ENCODE data around the gene LITAFD.
"Not testable (repeated sequence)": the region's sequence is repeated elsewhere in the genome, so short reads cannot be mapped to it uniquely, and the experiment has no call there.

The LITAFD gene

DNA sequence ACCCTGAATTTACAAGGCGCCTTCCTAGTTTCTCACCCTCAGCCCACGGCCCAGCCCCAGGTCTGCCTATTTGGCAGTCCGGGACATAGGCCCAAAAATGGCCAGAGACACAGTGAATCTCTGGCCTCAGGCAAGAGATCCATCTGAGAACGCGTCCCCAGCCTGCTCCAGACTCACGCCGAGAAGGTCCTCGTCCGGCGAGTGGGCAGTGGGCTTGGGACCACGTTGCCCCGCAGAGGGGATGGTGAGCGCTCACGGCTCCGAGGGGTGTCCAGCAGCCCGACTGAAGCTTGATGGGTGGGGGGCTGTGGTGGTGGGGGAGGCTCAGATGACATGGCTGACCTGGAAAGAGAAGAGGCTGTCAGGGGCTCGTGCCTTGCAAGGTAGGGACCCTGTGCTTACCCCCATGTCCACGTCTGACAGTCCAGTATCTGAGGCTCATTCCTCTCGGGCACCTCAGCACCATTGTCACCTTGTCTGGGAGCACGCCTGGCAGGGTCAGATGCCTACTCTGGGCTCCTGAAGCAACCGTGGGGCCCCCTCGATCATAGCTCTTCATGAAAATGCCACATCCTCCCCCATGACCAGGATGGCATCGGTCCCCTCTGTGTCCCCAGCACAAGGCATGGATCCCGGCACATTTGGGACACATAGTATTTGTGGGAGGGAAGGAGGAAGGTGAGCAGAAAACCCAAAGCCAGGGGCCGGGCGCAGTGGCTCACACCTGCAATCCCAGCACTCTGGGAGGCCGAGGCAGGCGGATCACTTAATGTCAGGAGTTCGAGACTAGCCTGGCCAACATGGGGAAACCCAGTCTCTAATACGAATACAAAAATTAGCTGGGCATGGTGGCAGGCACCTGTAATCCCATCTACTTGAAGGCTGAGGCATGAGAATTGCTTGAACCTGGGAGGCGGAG is 22.9 kb upstream of the LITAFD start:
- DNase-seq, result no peak

DNA sequence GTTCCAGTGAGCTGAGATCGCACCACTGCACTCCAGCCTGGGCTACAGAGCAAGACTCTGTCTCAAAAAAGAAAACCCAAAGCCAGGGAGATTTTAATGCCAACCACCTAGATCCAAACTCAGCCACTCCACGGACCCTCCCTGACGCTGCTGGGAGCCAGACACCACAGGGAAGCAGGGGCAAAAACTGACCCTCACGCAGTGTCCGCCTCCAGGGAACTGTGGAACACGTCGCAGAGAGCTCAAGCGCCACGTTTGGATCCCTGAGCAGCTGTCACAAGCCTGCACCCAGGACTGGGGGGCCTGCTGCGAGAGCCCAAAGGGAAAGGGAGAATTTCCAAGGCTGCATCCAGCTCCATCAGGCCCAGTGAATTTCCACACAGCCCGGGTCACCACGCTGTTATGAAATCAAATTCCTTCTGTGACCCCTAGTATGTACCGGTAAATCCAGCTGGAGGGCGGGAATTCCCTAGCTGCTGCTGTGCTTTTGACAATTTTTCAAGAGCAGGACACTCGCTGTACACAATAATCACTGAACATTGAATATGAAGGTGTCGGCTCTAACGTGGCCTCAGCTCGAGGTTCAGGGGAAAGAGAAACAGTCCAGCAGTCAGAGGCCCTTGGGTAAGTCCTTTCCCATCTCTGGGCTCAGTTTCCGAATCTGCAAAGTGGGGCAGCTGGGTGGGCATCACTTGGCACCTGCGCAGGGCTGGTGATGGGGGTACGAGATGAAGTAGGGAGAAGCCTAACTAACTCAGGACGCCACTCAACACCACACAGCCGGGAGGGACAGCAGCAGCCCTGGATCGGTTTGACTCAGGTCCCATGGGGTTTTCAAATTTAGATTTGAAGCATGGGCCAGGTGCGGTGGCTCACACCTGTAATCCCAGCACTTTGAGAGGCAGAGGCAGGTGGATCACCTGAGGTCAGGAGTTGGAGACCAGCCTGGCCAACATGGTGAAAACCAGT is 22.0 kb upstream of the LITAFD start:
- DNase-seq, result no peak

DNA sequence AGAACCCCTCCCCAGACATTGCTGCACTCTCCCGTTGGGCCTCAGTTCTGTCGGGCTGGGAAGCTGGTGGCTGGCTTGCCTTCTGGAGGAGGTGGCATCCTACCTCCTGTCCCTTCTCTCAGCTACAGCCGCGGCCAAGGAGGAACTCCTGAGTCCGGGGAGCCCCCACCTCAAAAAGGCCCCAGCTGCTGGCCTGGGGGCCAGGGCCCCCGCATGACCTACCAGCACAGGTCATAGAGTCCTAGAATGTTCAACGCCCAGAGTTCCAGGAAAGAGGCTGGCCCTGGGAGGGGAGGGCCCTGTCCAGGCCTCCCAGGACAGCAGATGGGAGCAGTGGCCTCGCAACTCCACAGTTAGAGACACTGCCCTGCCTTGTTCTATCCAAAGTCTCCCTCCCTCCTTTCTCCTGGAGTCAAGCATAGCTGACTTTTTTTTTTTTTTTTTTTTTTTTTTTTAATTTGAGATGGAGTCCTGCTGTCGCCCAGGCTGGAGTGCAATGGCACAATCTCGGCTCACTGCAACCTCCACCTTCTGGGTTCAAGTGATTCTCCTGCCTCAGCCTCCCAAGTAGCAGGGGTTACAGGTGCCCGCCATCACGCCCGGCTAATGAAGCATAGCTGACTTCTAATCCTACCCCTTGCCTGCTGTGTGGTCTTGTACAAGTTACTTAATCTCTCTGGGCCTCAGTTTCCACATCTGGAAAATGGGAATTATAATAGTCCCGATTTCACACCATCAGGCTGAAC is 20.4 kb upstream of the LITAFD start:
- DNase-seq, result no peak

DNA sequence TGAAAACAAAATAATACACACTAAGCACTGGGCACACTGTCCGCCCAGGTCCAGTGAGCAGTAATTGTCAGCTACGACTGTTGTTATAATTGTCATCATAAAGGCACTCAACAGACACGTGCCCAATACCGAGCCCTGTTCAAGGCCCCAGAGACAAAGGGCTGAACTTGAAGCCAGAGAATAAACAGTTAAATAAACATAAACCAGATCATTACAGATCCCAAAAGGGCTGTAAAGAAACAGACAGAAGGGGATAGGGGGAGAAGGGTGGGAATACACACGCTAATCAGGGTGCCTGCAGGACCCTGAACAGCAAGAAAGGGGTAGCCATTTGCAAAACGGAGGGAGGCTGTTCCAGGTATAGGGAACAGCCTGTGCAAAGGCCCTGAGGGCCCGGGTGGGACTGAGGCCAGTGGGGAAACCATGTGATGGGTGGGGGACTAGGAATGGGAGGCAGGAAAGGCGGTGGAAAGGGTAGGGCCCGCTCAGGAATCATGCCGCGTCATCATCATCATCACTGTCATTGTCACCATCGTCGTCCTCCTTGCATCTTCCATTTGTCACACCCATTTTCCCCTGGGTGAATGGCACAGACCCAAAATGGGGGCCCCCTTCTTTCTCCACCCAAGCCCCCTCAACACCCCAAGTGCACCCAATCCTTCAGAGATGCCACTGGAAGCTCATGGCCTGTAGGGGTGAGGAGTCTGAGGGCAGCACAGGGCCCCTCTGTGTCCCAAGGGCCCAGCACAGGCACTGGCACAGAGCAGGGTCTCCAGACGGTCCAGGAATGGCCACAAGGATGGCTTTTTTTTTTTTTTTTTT is 19.6 kb upstream of the LITAFD start:
- DNase-seq, result no peak

DNA sequence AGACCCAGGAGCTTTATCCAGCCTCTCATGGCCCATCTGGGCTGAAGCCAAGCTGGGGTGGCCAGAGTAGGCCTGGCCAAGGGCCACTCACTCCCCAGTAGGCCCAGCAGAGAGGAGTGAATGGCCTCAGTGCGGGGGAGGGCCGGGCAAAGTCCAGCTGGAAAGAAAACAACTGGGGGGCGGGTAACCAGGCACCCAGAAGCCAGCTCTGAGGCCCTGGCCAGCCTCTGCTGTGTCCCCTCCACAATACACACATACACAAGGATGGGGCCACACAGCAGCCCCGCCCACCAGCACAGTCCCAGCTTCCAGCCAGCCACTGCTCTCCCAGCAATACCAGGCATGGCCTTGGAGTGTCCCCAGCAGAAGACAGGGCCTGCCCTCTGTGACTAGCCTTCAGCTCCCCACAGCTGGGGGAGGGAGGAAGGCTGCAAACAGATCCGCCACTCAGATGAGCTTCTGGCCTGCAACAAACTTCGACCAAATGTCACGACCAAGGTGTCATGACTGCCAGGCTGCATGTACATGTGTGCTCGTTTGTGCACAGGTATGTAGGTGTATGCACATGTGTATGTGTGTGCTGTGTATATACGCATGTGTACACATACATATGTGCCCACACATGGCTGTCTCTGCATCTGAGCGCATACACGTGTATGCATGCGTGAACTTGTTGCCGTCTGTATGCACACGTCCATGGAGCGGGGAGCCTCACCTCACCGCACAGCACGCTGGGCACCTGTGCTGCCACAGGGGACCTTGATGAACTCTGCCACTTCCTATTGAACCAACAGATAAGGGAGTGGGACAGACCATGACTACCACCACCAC is 18.3 kb upstream of the LITAFD start:
- DNase-seq, result no peak

DNA sequence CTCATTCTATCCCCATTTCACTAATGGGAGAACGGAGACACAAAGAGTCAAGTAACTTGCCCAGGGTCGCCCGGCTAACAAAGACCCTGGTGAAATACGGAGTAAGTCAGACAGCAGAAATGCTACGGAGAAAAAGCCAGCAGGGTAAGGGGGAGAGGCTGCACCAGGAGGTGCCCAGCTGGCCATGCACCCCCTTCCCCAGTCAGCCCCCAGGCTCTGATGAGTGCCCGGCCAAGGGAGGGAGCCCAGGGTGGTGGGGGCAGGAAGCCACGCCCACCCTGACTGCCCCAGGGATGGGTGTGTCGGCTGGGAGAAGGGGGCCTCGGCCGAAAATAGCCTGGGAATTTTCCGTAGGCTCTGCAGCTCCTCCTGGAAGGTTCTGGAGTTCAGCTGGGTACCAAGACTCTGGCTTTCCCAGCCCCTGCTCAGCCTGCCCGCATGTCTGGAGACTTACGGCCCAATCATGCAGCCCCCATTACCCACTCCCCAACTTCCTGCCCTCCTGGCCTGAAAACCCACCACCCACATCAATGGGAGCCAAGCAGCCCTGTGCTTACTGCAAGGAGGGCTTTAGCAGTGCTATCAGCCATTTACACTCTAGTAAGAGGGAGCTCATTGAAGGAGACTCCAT is 17.6 kb upstream of the LITAFD start:
- no peak for DNase-seq

DNA sequence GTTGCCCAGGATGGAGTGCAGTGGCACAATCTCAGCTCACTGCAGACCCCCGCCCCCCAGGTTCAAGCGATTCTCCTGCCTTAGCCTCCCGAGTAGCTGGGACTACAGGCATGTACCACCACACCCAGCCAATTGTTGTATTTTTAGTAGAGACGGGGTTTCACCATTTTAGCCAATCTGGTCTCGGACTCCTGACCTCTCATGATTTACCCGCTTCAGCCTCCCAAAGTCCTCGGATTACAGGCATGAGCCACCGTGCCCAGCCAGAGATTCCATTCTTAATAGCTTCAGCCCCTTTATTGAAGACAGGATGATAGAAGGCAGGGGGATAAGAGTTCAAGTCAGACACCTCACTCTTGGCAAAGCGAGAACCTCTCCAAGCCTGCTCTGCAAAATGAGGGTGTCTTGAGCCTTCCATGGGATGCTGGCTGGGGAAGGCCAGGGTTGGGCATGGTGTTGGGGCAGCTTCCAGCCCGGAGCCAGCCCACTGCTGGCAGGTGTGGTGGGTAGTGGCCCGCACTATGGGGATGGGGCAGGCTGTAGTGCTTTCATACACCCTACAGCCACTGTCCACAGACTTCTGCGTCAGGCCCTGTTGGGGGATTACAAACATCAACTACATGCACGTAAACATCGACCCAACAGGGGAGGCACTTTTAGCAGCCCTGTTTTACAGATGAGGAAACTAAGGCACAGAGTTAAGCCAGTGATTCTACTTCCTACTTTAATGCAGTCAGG is 16.8 kb upstream of the LITAFD start:
- no peak for DNase-seq

DNA sequence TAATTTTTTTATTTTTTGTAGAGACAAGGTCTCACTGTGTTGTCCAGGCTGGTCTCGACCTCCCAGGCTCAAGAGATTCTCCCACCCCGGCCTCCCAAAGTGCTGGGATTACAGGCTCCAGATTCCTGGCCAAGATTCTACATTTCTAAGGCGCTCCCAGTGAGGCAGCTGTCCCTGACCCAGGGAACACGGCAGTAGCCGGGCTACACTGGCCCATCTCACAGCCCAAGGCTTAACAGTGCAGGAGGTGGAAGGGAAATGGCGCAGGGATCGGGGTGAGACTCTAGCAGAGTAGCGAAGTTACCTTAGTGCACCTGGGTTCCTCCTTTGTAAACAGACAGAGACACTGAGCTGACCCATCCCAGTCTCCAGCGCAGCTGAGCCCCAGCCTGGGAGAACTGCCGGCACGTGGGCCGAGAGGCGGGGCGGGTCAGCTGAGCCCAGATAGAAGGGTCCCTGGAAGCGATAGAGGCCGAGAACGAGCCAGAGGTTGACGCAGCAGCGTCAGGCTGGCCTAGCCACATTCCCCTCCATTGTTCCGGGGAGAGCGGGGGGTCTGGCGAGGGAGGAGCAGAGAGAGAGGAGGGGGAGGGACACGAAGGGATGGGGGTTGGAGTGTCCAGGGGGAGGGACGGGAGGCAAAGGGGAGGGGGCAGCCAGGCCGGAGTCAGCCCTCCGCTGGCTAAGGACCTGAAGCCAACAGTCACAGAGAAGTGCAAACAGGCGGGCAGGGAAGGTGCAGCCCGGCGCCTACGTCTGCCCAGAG is 15.8 kb upstream of the LITAFD start:
- no peak for DNase-seq

DNA sequence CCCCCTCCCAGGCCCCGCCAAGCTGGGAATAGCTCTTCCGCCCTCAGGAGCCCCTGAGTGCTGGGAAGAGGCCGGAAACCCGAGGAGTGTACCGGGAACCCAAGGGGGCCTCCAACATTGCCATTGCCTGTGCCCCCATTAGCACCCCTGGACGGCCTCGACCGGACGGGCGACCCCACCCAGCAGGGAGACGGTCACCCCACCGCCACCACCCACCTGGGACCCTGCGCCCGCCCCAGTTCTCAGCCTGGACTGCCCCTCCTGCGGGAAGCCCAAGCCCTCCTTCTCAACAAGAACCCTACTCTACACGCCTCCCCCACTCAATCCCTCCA is 15.3 kb upstream of the LITAFD start:
- no peak for DNase-seq

DNA sequence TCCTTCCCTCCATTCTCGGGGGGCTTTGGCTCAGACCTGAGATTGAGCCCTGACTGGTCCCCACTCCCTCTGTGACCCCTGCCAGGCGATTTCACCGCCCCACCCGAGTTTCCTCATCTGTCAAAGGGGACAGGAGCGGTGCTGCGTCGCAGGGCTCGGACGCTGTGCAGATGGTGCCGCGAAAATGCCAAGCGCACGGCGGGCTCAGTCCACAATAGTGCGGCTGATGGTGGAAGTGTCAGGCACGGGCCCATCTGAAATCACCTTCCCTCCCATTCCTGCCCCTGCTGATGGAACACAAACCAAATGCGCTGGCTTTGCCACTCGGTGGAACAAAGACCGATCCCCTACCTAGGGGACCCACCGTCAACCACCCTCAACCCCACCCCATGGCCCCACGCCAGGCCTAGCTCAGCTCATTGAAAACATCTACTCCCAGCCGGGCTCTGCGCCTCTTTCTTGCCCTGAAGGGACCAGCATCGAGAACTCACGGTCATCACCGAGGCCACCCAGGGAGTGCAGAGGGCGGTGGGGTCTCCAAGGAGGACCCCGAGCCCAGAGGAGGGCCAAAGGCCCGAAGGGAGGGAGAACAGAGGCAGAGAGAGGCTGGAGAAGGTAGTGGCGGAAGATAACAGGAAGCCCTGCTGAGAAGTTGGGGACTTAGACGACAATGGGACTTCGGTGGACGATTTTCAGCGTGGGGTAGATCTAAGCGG is 14.8 kb upstream of the LITAFD start:
- no peak for DNase-seq

DNA sequence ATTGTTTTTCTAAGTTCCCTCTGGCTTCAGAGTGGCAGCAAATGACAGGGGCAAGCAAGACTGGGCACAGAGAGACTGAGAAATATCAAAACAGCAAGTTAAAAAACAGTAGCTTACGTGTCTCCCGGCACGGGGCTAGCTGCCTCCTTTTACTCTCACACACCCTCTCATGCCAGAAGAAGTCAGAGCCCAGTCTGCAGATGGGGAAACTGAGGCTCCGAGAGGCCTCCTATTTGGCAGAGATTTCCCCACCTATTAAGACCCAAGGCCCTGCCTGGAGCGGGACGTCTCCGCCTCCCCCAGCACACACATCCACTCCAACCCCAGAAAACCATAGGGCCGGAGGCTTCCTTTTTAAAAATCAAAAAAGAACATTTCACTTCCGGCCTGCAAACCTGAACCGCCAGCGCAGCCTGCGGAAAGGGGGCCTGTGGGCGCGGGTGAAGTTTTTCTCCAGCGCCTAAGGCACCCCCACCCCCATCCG is 14.2 kb upstream of the LITAFD start:
- DNase-seq, result no peak

DNA sequence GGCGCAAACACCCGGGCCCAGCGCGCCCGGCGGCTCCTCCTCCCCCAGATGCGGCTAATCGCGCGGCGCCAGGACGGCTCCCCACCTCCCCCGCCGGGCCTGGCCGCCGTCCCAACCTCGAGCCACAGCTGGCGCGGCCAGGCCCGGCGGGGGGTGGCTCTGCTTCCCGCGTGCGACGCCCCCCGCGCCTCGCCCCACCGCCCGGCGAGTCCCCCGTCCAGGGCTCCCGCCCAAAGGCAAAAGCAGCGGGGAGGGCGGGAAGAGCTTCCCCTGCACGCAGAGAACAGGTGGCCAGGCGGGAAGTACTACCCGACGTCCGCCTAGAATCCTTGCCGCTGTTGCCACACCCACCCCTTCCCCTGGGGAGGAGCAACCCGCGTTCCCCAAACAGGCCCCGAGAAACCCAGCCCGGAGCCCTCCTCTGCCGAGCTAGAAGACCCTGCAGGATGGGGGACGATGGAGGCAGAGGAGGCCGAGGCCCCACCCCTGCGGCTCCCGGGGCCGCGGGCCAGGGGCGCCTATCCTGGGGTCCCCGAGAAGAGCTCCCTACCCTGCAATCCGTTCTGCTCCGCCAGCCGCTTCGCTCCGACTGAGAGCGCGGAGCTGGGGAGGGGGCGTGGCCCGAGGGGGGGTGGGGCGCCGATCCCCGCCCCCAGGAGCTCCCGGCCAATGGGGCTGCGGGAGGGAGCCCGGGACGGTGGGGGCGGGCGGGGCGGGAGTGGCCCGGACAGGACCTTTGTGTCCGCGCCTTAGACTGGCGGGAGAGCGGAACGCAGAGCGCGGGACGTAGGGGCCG is 13.5 kb upstream of the LITAFD start, which contains the start of gene CARHSP1:
Gene CARHSP1 (minus strand): TSS at position 591 of the 796 bp plus-strand sequence. CDS start 9,678 bp downstream, outside the sequence.
- peak; percentile 69 to 86 for DNase-seq

DNA sequence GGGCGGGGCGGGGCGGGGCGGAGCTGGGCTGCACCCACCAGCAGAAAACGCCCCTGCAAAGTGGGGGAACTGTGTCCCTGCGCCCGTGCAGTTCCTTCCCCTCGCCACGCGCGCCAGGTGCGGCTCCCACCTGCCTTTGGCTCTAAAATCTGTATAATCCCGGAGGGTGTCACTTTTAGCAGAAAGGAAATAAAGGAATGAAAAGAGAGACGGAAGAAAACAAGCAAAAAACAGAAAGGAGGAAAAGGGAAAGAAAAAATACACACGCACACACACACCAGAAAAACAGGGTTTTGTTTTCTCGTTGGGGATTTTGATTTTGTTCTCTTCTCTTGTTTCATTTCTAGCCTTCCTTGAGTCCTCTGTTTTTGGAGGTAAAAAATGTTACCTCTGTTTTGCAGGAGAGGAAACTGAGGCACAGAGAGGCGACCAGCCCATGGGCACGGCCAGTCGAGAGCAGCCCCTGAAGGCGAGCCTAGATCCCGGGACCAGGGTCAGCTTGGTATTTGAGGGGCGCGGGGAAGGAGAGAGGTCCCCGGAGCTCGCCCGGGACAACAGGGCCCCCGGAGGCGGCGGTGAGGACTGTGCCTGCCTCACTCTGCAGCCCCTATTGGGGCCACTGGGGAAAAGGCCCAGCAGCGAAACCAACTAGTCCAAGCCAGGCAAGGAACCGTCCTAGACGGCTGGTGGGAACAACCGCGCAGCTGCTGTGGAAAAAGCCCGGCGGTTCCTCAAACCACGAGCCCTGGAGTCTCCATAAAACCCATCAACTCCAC is 12.8 kb upstream of the LITAFD start:
- DNase-seq, result peak in 1 of 2 experiments; percentile 69

DNA sequence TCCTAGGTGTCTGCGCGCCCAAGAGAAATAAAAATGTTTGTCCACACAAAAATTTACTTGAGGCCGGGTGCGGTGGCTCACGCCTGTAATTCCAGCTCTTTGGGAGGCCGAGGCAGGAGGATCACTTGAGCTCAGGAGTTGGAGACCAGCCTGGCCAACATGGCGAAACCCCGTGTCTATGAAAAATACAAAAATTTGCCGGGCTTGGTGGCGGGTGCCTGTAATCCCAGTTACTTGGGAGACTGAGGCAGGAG is 12.2 kb upstream of the LITAFD start:
- DNase-seq, result not testable (repeated sequence)

DNA sequence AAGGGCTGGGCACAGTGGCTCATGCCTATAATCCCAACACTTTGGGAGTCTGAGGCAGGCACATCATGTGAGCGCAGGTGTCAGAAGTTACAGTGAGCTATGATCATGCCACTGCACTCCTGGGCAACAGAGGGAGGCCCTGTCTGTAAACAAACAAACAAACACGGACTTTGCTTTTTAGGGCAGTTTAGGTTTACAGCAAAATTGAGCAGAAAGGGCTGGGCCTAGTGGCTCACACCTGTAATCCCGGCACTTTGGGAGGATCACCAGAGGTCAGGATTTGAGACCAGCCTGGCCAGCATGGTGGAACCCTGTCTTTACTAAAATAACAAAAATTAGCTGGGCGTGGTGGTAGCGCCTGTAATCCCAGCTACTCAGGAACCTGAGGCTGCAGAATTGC is 10.1 kb upstream of the LITAFD start:
- DNase-seq, result no peak

DNA sequence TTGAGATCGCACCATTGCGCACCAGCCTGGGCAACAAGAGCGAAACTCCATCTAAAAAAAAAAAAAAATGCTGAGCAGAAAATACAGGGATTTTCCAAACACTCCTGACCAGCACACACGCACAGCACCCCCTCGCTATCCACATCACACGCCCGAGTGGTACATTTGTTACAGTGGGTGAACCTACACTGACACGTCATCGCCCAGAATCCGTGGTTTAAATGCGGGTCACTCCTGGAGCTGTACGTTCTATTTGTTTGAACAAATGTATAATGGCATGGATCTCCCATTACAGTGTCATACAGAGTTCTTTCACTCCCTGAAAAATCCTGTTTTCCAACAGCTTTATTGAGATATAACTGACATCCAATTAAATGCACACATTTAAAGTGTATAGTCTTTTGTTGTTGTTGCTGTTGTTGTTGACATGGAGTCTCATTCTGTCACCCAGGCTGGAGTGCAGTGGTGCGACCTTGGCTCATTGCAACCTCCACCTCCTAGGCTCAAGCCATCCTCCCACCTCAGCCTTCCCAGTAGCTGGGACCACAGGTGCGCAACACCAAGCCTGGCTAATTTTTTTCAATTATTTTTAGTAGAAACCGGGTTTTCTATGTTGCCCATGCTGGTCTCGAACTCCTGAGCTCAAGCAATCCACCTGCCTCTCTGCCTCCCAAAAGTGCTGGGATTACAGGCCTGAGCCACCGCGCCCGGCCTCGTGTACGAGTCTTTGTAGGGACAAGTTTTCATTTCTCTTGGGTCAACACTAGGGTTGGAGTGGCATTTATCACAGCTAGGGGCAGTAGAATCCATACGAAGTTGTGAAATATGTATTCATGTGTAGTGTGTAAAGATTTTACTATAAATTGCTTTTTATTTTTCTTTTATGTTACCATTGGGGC is 8.9 kb upstream of the LITAFD start:
- no peak for DNase-seq

All from NCI-H187 (cell line).